Activated CD4-positive, alpha-beta T cell treated with anti-CD3 and anti-CD28 coated beads for 4 hours (primary cell): Measurements from ENCODE around the gene ZNF169.
"Not testable (repeated sequence)": the region's sequence is repeated elsewhere in the genome, so short reads cannot be mapped to it uniquely, and the experiment has no call there.

Source experiments
- DNase-seq, 2 donors: peaks; one replicate each; pipeline ENCODE4 v3.0.0-alpha.2; 2020

ZNF169 gene

GRCh38 chr9:94287877-94288513, 28.9 kb downstream of the ZNF169 start:
- no peak for DNase-seq

GRCh38 chr9:94289691-94290090, 30.6 kb downstream of the ZNF169 start:
- no peak for DNase-seq

- no peak for DNase-seq
Measured at GRCh38 chr9:94298949-94299599, 40.0 kb downstream of the ZNF169 start.

GRCh38 chr9:94300470-94301301, 41.6 kb downstream of the ZNF169 start:
- DNase-seq: no peak

- no peak for DNase-seq
Measured at GRCh38 chr9:94301583-94301982, 42.5 kb downstream of the ZNF169 start.

GRCh38 chr9:94302426-94302825, 43.3 kb downstream of the ZNF169 start:
- no peak for DNase-seq

GRCh38 chr9:94303321-94303720, 44.2 kb downstream of the ZNF169 start:
- DNase-seq: no peak

DNA sequence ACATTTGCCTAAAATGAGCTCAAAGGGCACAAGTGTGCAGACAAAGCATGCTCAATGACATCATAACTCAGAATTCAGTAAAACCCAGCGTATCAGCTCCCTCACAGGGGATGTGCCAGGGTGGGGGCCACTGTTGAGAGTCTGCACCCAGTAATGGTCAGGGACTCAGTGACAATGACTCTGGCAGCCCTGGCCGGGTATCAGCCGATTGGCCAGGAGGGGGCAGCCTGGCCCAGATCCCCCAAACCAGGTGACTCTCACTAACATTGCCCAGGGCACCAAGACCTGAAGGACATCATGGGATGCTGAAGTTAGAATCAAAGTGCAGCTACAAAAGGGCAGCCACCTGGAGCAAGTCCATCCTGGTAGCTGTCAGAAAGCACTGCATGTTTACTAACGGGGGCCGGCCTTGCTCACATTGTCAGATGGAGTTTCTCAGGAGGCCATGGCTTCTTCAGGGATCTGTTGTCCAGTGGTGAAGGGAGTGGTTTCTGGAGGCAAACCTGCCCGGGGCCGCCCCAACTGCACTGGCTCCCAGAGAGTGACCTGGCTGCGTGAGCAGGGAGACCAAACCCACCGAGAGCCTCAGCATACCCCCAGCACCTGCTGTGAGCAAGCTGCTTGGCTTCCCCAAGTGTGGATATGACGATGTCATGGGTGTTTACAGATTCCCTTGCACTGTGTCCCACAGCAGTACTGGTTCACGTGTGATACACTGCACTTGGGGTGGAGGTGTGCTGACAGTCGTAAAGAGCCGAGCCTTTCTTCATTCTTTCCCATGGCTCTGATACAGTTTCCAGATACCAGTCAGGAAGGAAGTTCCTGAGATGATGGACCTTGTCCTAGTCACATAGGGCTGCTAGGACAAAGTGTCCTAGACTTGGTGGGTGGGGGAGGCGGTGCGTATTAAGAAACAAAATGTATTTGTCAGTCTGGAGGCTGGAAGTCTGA, 56.2 kb downstream of the ZNF169 start:
- DNase-seq: not testable (repeated sequence)

GRCh38 chr9:94316236-94316635, 57.1 kb downstream of the ZNF169 start:
- DNase-seq: not testable (repeated sequence)

DNA sequence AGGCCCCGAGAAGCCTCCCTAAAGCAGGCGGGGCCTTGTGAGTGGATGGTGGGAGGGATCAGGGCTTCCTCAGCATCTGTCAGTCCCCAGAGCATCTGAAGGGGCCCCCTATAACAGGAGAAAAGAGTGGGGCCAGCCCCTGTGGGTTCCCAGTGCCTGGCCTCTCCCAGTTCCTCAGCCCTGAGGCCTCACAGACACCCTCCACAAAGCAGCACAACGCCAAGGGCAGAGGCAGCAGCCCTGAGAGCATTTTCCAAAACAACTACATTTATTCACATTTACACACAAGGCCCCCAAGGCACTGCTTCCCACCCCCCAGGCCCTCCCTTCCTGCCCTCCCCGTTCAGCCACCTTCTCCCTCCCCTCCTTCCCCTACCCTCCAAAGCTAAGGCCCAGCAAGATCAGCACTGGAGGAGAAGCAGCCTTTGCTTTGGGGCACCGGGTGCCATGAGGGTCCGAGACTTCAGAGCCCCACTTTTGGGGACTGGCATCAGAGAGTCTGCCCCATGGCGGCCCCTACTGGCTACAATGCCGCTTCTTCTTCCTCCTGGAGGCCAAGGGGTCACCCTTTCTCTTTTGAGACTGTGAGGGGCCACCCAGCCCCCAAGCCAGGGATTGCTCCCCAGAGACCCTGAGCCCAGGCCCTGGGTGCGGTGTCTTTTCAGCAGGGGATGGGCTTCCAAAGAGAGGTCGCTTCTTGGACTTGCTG, 59.0 kb downstream of the ZNF169 start:
- not testable (repeated sequence) for DNase-seq

DNA sequence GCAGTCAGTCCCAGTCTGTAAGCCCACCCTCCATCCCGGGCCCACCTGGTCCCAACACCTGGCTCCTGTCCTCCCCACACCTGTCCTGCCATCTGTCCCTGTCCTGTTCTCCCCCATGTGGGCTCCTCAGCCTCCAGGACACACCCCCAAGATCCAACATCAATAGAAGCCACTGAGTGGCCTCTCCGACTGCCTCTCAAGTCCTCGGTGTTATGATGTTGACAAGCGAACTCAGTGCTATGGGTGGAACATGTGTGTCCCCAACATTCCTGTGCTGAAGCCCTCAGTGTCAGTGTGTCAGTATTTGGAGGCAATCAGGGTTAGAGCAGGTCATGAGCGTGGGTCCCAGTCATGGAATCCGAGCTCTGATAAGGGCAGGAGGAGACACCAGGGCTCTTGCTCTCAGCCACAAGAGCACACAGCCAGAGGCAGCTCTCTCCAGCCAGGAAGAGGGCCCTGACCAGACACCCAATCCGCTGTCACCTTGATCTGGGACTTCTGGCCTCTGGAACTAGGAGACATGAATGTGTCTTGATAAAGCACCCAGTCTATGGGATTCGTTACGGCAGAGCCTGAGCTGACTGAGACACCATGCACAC, 63.3 kb downstream of the ZNF169 start:
- not testable (repeated sequence) for DNase-seq

GRCh38 chr9:94323153-94323798, 64.2 kb downstream of the ZNF169 start:
- DNase-seq: not testable (repeated sequence)

DNA sequence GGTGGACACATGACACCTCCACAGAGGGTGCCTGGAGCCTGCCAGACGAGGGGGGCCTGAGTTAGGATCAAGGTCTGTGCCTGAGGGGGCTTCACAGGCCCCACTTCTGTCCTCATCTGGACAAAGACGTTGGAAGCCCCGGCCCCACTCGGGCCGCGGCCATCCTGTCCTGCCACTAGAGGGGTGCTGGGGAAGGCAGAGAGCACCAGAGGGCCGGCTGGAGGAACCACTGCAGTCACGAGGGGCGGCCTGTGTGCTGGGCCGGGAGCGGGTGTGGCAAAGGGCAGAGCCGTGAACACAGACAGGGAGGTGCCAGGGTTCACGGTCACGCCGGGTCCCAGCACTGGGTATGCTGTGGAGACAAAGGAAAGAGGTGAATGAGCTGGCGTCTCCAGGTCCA, 66.5 kb downstream of the ZNF169 start:
- not testable (repeated sequence) for DNase-seq

DNA sequence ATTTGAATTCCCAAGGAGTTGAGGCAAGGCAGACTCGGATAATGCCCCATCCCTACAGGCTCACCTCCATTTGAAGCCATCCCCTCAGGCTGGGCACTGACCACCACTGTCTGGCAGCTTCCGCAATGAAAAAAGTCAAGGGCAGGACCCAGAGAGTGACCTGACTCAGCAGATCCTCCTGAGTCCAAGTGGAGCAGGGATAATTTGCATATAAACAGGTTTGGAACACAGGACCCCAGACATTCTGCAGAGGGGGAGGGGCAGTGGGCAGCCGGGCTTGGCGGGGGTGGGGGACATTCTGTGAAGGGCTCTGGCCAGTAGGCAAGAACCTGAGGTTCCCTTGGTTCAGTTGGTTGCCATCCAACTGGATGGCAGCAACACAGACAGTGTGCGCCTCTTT, 69.4 kb downstream of the ZNF169 start, which contains the start of gene NUTM2F:
TSS of gene NUTM2F (minus strand) at position 101 of the 400 bp plus-strand sequence. CDS start at position 80, 21 bp downstream.
- not testable (repeated sequence) for DNase-seq

DNA sequence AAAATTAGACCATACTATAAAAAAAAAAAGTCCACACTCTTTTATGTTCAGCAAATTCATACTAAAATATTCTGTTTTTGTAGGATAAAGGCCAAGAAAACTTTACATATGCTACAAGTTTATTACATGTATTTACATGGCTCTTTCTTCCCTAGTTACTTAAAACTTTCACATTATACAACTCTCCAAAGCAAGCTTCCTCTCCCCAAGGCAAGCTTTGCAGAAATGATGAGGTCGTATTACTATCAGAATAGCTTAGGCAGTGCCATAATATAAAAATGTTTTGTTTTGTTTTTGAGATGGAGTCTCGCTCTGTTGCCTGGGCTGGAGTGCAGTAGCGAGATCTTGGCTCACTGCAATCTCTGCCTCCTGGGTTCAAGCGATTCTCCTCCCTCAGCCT, 77.3 kb downstream of the ZNF169 start:
- DNase-seq: not testable (repeated sequence)

- DNase-seq: not testable (repeated sequence)
Measured at GRCh38 chr9:94338723-94339122, 79.6 kb downstream of the ZNF169 start.

GRCh38 chr9:94339657-94340056, 80.6 kb downstream of the ZNF169 start:
- not testable (repeated sequence) for DNase-seq

- not testable (repeated sequence) for DNase-seq
Measured at GRCh38 chr9:94340750-94341149, 81.7 kb downstream of the ZNF169 start.

GRCh38 chr9:94341703-94342102, 82.6 kb downstream of the ZNF169 start:
- DNase-seq: not testable (repeated sequence)

DNA sequence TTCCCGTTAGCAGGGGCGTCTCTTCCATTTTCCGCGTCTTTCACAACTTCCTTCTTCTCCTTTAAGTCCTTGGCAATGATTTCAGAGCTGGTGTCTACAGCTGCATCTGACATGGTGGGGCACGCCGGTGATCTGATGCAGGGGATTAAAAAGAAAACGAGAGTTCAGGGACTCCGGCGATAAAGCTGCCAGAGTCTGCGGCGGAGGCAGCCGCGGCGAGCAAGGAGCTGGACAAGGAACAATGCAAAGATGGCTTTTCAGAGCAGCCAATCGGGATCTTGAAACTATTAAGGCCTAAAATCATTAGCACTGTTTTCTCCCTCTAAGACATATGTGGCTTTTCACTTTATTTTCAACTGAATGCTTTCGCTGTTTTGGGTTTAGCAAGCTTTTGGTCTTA, 88.4 kb downstream of the ZNF169 start:
- not testable (repeated sequence) for DNase-seq

GRCh38 chr9:94348754-94349153, 89.7 kb downstream of the ZNF169 start:
- DNase-seq: not testable (repeated sequence)
